ENCODE measurements around the gene HBM. TPM values are rescaled to one million over a fixed set of nuclear protein-coding genes. Genes with fewer than 3 reads are reported as not detected.

The HBM gene
- total and polyA plus RNA-seq, 2 experiments from 2014 or later = not detected

DNA sequence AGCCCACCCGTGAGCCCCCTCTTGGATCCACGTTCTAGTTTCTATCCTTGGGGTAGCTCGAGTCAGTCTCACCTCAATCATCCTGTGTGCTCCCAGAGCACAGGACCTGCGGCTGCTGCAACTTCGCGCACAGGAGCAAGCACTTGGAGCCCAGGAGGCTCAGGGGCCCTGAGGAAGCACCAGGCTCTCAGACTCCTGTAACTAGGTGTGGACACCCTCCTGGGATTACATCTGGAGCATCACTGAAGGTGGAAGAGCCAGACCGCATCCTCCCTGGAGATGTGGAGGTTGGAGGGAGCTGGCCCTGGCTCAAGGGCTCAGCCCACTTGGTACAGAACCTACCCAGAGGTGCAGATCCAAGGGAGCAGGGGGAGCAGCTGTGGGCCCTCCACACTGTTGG is 17.2 kb downstream of the HBM start:
- Histone ChIP-seq H3K4me3 (no peak overlapping the region), H3K4me1 (ENCODE audit: insufficient read depth) (peaks cover 11% of the 10 kb centered on the region), H3K27me3 (peaks cover 21% of the 10 kb centered on the region), H3K9me3 (ENCODE audit: low read depth) (no peaks in the 10 kb centered on the region), H2AFZ (no peak overlapping the region), H3K4me2 (no peak overlapping the region), H3K9me2 (replicated peaks; ENCODE audit: insufficient read depth) (no peaks in the 10 kb centered on the region), H3K36me3 (replicated peaks; ENCODE audit: insufficient read depth, low read depth) (no peaks in the 10 kb centered on the region), H3K27ac (no peak overlapping the region), H3K79me2 (no peaks in the 10 kb centered on the region), H4K20me1 (ENCODE audit: insufficient read depth, poor library complexity, severe bottlenecking) (peaks cover 4% of the 10 kb centered on the region)
- no peak for DNase-seq (ENCODE audit: low spot score)
- TF ChIP-seq EZH2 (IDR thresholded peaks at IDR 0.05; ENCODE audit: borderline replicate concordance) = no peak
- TF ChIP-seq, protein P1, sequence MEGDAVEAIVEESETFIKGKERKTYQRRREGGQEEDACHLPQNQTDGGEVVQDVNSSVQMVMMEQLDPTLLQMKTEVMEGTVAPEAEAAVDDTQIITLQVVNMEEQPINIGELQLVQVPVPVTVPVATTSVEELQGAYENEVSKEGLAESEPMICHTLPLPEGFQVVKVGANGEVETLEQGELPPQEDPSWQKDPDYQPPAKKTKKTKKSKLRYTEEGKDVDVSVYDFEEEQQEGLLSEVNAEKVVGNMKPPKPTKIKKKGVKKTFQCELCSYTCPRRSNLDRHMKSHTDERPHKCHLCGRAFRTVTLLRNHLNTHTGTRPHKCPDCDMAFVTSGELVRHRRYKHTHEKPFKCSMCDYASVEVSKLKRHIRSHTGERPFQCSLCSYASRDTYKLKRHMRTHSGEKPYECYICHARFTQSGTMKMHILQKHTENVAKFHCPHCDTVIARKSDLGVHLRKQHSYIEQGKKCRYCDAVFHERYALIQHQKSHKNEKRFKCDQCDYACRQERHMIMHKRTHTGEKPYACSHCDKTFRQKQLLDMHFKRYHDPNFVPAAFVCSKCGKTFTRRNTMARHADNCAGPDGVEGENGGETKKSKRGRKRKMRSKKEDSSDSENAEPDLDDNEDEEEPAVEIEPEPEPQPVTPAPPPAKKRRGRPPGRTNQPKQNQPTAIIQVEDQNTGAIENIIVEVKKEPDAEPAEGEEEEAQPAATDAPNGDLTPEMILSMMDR (IDR thresholded peaks at IDR 0.05; ENCODE audit: poor library complexity) = no peak
- no peak for TF ChIP-seq EZH2phosphoT487 (IDR thresholded peaks at IDR 0.05; ENCODE audit: low read depth, severe bottlenecking, unreplicated experiment)
- 95% methylated on average over 7 of the region's 7 CpGs for WGBS (ENCODE audit: low lambda C conversion rate, missing lambda C conversion rate)

DNA sequence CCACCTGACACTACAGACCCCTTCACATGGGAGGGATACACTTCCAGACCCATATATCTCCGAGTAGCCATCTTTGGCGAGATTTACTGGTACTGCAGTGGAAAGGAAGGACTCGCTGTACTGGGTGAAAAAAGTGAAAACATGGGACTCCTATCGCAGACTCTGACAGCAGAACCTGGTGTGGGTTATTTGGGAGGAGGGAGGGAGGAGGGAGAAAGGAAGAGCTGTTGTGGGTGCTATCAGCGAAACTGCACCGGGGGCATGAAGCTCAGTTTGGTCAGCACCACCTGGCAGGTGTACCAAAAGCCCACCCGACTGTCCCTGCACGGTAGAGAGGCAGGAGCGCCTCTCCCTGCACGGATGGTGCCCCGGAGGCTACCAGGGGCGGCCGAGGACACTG is 19.4 kb downstream of the HBM start:
- no peaks in the 10 kb centered on the region for H3K79me2 ChIP-seq
- H2AFZ ChIP-seq = no peak overlapping the region
- H3K9me2 ChIP-seq (replicated peaks; ENCODE audit: insufficient read depth) = no peaks in the 10 kb centered on the region
- H3K4me1 ChIP-seq (ENCODE audit: insufficient read depth) = peaks cover 8% of the 10 kb centered on the region
- DNase-seq (ENCODE audit: low spot score) = no peak
- H3K27me3 ChIP-seq = no peaks in the 10 kb centered on the region
- 94% methylated on average over 6 of the region's 13 CpGs for WGBS (ENCODE audit: low lambda C conversion rate, missing lambda C conversion rate)
- no peaks in the 10 kb centered on the region for H3K36me3 ChIP-seq (replicated peaks; ENCODE audit: insufficient read depth, low read depth)
- H3K4me2 ChIP-seq = no peak overlapping the region
- no peak overlapping the region for H3K4me3 ChIP-seq
- TF ChIP-seq EZH2phosphoT487 (IDR thresholded peaks at IDR 0.05; ENCODE audit: low read depth, severe bottlenecking, unreplicated experiment) = no peak
- TF ChIP-seq, protein P1 (IDR thresholded peaks at IDR 0.05; ENCODE audit: poor library complexity) = no peak
- no peak for TF ChIP-seq EZH2 (IDR thresholded peaks at IDR 0.05; ENCODE audit: borderline replicate concordance)
- no peak overlapping the region for H3K27ac ChIP-seq
- no peaks in the 10 kb centered on the region for H3K9me3 ChIP-seq (ENCODE audit: low read depth)
- peaks cover 4% of the 10 kb centered on the region for H4K20me1 ChIP-seq (ENCODE audit: insufficient read depth, poor library complexity, severe bottlenecking)

DNA sequence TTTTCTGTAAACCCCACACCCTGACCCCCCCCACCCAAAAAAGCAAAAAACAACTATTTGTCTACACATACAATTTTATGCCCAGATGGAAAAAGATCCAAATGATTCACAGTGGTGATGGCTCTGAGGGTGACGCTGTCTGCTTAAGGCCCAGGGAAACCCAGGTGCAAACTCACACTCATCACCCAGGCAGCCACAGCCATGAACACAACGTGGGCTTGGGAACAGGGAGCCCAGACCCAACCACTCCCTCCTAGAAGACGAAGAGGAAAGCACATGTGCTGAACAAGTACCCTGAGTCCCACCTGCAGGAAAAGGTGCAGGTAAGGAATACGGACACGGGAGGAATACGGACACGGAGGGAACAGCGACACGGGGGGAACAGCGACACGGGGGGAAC is 19.9 kb downstream of the HBM start:
- no peaks in the 10 kb centered on the region for H3K27me3 ChIP-seq
- 94% methylated on average over 6 of the region's 11 CpGs for WGBS (ENCODE audit: low lambda C conversion rate, missing lambda C conversion rate)
- H2AFZ ChIP-seq = no peak overlapping the region
- no peaks in the 10 kb centered on the region for H3K9me3 ChIP-seq (ENCODE audit: low read depth)
- H3K36me3 ChIP-seq (replicated peaks; ENCODE audit: insufficient read depth, low read depth) = no peaks in the 10 kb centered on the region
- H3K4me3 ChIP-seq = no peak overlapping the region
- no peak for DNase-seq (ENCODE audit: low spot score)
- H3K27ac ChIP-seq = no peak overlapping the region
- H3K79me2 ChIP-seq = no peaks in the 10 kb centered on the region
- peaks cover 2% of the 10 kb centered on the region for H4K20me1 ChIP-seq (ENCODE audit: insufficient read depth, poor library complexity, severe bottlenecking)
- H3K9me2 ChIP-seq (replicated peaks; ENCODE audit: insufficient read depth) = no peaks in the 10 kb centered on the region
- TF ChIP-seq, protein P1 (IDR thresholded peaks at IDR 0.05; ENCODE audit: poor library complexity) = no peak
- no peak for TF ChIP-seq EZH2phosphoT487 (IDR thresholded peaks at IDR 0.05; ENCODE audit: low read depth, severe bottlenecking, unreplicated experiment)
- TF ChIP-seq EZH2 (IDR thresholded peaks at IDR 0.05; ENCODE audit: borderline replicate concordance) = no peak
- peaks cover 5% of the 10 kb centered on the region for H3K4me1 ChIP-seq (ENCODE audit: insufficient read depth)
- no peak overlapping the region for H3K4me2 ChIP-seq

DNA sequence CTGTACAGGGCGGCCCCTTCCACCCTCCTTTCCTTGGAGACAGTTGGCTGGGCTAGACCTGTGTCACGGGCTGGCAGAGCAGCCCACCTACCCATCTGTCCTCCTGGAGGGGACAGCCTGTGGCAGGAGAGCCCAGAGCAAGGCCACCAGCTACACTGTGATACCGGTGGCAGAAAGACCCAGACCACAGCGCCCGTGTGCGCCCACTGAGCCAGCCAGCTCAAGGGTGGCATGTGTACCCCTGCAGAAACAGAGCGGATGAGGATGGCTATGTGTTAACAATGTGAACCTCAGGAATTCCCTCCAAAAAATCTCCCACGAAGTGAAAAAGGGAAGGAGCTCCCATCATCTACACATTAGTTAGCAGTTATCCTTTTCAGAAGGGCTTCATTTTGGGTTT is 21.6 kb downstream of the HBM start:
- H2AFZ ChIP-seq = no peak overlapping the region
- TF ChIP-seq, protein P1 (IDR thresholded peaks at IDR 0.05; ENCODE audit: poor library complexity) = no peak
- TF ChIP-seq EZH2 (IDR thresholded peaks at IDR 0.05; ENCODE audit: borderline replicate concordance) (no peak), EZH2phosphoT487 (IDR thresholded peaks at IDR 0.05; ENCODE audit: low read depth, severe bottlenecking, unreplicated experiment) (no peak)
- no peak for DNase-seq (ENCODE audit: low spot score)
- 99% methylated on average over 8 of the region's 8 CpGs for WGBS (ENCODE audit: low lambda C conversion rate, missing lambda C conversion rate)
- no peaks in the 10 kb centered on the region for H3K79me2 ChIP-seq
- no peaks in the 10 kb centered on the region for H3K9me3 ChIP-seq (ENCODE audit: low read depth)
- H4K20me1 ChIP-seq (ENCODE audit: insufficient read depth, poor library complexity, severe bottlenecking) = no peaks in the 10 kb centered on the region
- H3K4me2 ChIP-seq = no peak overlapping the region
- H3K36me3 ChIP-seq (replicated peaks; ENCODE audit: insufficient read depth, low read depth) = no peaks in the 10 kb centered on the region
- H3K27ac ChIP-seq = no peak overlapping the region
- no peaks in the 10 kb centered on the region for H3K9me2 ChIP-seq (replicated peaks; ENCODE audit: insufficient read depth)
- no peaks in the 10 kb centered on the region for H3K4me1 ChIP-seq (ENCODE audit: insufficient read depth)
- no peak overlapping the region for H3K4me3 ChIP-seq
- H3K27me3 ChIP-seq = no peaks in the 10 kb centered on the region

Data from hepatocyte (in vitro differentiated cells).